IMR-90 (cell line): Measurements from ENCODE around the gene RBPJ.

Experiments used
- CHD1 ChIP-seq: IDR thresholded peaks from 2 replicates; pipeline ENCODE4 v1.6.1; 2012; ENCODE audit warnings: low read depth, low read length, improper control_type of control experiment
- CTCF ChIP-seq: conservative IDR thresholded peaks from 2 replicates; pipeline ENCODE4 v1.5.1; 2012; ENCODE audit warnings: mild to moderate bottlenecking, low read depth, low read length, improper control_type of control experiment
- ELK1 ChIP-seq: fragments of 150-350 bp; IDR thresholded peaks from 2 replicates; pipeline ENCODE4 v1.6.1; 2016; ENCODE audit warnings: low read depth, mild to moderate bottlenecking, low read length, moderate library complexity, borderline replicate concordance
- MAFK ChIP-seq: IDR thresholded peaks from 2 replicates; pipeline ENCODE4 v1.6.1; 2012; ENCODE audit warnings: low read depth, low read length, improper control_type of control experiment
- POLR2A ChIP-seq: IDR thresholded peaks from 2 replicates; pipeline ENCODE4 v1.6.1; 2012; ENCODE audit warnings: mild to moderate bottlenecking, low read depth, low read length
- RAD21 ChIP-seq: IDR thresholded peaks from 2 replicates; pipeline ENCODE4 v1.6.1; 2012; ENCODE audit warnings: low read length, improper control_type of control experiment

GRCh38 chr4:26406346-26406975 lies 85.6 kb downstream of the RBPJ start:
- no peak for TF ChIP-seq RAD21
- no peak for TF ChIP-seq CTCF
- no peak for TF ChIP-seq MAFK
- no peak for TF ChIP-seq POLR2A
- TF ChIP-seq CHD1: no peak
- no peak for TF ChIP-seq ELK1
